MCF 10A (cell line): ENCODE results near the gene TRAPPC6A. TPM values are rescaled to one million over a fixed set of nuclear protein-coding genes. Genes with fewer than 3 reads are reported as not detected.

ENCODE experiments used
- BruUV-seq: library from RNA; stranded (reverse); fragments of 400-500 nt; replicated peaks from 2 replicates; lab custom pipeline; 2021; lab: Mats Ljungman, UMichigan
- CTCF ChIA-PET: fragments of 300-600 bp; sonication (Branson Sonifier 250); formaldehyde crosslinking; extraction: SDS; loops from one replicate; lab custom pipeline; 2021; ENCODE audit warnings: antibody characterized with exemption, inconsistent platforms; lab: Yijun Ruan, JAX
- POLR2A ChIA-PET: fragments of 300-600, 350-650 bp; sonication (Branson Sonifier 250); formaldehyde crosslinking; extraction: SDS; loops from one replicate; lab custom pipeline; 2020; ENCODE audit warnings: antibody characterized with exemption, inconsistent platforms; lab: Yijun Ruan, JAX
- DNase-seq: peaks from one replicate; pipeline ENCODE4 v3.0.0-alpha.2; 2018; ENCODE audit not compliant: unreplicated experiment
- H3K27ac Mint-ChIP-seq: one replicate; pipeline ENCODE4 v1.8.0; 2022; ENCODE audit warnings: mild to moderate bottlenecking, low read depth, mixed read lengths; ENCODE audit not compliant: unreplicated experiment
- H3K27me3 Mint-ChIP-seq: one replicate; pipeline ENCODE4 v1.8.0; 2022; ENCODE audit warnings: mixed read lengths; ENCODE audit not compliant: insufficient read depth, unreplicated experiment
- H3K36me3 Mint-ChIP-seq: one replicate; pipeline ENCODE4 v1.8.0; 2022; ENCODE audit warnings: mild to moderate bottlenecking, moderate library complexity, mixed read lengths; ENCODE audit not compliant: insufficient read depth, unreplicated experiment
- H3K4me1 Mint-ChIP-seq: one replicate; pipeline ENCODE4 v1.8.0; 2022; ENCODE audit warnings: mixed read lengths; ENCODE audit not compliant: insufficient read depth, unreplicated experiment
- H3K4me3 Mint-ChIP-seq: one replicate; pipeline ENCODE4 v1.8.0; 2022; ENCODE audit warnings: mild to moderate bottlenecking, moderate library complexity, mixed read lengths; ENCODE audit not compliant: unreplicated experiment
- H3K9me3 Mint-ChIP-seq: one replicate; pipeline ENCODE4 v1.8.0; 2022; ENCODE audit warnings: mixed read lengths; ENCODE audit not compliant: unreplicated experiment
- intact Hi-C: fragments of 100-400 bp; cut with micrococcal nuclease; formaldehyde crosslinking; loops from 2 replicates; pipeline ENCODE4 v1.14.1; 2022
- total RNA-seq: library from RNA; stranded (reverse); gene quantifications from 2 replicates; pipeline ENCODE4 v1.2.3, GENCODE V29; 2022
- TF ChIP-seq, protein P1 (sequence below): fragments of 200-600 bp; IDR thresholded peaks from one replicate; pipeline ENCODE4 v1.8.0; 2022; ENCODE audit warnings: antibody characterized with exemption, mild to moderate bottlenecking; ENCODE audit not compliant: unreplicated experiment

Gene TRAPPC6A
- total RNA-seq, 1 experiment from 2014 or later, result 14.4 TPM

DNA sequence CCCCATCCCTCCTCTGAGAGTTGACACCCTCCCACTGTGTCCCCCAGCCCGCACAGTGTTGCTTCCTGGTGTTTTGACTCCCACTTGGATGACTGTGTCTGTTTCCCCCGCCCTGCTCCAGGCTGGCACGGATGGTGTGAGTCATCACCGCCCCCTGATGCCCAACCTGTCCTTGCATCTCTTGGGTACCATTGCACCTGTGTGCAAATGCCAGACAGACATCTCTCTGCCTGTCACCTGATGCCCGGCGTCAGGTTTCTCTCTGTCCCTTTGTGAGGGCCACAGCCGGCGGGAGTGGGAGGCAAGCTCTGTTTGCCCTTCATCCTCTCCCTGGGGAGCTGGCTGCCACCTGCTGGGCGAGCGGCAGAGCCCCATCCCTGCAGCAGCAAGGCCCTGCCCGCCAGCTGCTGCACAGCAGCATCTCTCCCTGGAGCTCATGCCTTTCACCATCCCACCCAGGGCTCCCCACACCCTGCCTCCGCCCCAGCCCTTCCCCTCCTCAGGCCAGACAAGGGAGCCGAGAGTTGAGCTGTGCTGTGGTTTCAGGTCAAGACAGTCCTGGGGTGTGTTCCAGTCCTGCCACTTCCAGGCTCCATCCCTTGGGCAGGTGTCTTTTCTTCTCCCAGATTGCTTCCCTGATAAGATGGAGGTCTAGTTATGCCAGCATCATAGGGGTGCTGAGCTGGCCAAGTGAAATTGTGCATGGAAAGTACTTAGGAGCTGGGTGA lies 47.0 kb downstream of the TRAPPC6A start:
- Mint-ChIP-seq H3K27ac (no peak overlapping the region), H3K27me3 (no peaks in the 10 kb centered on the region), H3K4me1 (no peaks in the 10 kb centered on the region), H3K9me3 (no peaks in the 10 kb centered on the region), H3K4me3 (no peak overlapping the region), H3K36me3 (peaks cover 12% of the 10 kb centered on the region)
- DNase-seq, result peak; percentile 48
- CTCF ChIA-PET, result interaction anchor here (0.6 to 0.9 kb wide), 5 partner anchors 19 to 102 kb away, joined by 3 to 5 read pairs (median 4); partner anchors contain the start of gene NKPD1
- POLR2A ChIA-PET, result interaction anchor here (0.6 to 0.7 kb wide), 2 partner anchors 9 to 39 kb away, joined by 3 read pairs; no protein-coding TSS in a partner anchor
- BruUV-seq, result no TSS peak
- TF ChIP-seq, protein P1, sequence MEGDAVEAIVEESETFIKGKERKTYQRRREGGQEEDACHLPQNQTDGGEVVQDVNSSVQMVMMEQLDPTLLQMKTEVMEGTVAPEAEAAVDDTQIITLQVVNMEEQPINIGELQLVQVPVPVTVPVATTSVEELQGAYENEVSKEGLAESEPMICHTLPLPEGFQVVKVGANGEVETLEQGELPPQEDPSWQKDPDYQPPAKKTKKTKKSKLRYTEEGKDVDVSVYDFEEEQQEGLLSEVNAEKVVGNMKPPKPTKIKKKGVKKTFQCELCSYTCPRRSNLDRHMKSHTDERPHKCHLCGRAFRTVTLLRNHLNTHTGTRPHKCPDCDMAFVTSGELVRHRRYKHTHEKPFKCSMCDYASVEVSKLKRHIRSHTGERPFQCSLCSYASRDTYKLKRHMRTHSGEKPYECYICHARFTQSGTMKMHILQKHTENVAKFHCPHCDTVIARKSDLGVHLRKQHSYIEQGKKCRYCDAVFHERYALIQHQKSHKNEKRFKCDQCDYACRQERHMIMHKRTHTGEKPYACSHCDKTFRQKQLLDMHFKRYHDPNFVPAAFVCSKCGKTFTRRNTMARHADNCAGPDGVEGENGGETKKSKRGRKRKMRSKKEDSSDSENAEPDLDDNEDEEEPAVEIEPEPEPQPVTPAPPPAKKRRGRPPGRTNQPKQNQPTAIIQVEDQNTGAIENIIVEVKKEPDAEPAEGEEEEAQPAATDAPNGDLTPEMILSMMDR, result peak; percentile 26
- intact Hi-C loops, result no loop called here

DNA sequence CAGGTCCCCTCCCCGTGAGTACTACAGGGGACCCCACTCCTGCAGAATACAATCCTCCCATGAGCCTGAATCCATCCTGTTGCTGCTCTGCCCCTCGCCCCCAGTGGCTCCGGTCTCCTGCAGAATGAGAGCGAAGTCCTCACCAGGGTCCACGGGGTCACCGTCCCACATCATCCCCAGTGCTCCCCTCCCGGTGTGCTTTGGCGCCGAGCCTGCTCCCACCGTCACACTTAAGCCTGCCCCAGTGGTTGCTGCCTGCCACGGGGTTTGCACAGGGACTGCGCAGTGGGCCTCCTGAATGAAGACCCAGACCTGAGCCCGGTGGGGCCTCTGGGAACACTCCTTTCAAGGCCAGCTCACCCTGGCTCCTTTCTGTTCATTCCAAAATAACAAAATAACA lies 47.8 kb downstream of the TRAPPC6A start:
- H3K4me3 Mint-ChIP-seq, result no peak overlapping the region
- CTCF ChIA-PET, result no interaction called here

DNA sequence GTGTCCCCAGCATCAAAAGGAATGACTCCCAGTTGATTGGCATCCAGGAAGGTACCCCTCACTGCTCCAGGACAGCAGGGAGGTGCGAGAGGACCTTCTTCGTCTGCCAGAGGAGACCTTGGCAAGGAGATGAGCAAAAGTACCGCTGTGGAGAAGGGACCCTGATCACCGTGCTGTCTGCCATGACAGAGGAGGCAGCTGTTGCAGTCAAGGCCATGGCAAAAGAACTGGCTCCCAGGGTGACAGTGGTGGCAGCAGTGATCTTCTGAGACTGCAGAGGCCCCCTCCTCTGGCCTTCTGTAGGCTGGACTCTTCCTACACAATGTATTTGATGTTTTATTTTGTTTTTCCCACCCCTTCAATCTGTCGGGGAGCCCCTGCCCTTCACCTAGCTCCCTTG lies 49.2 kb downstream of the TRAPPC6A start:
- no peak for DNase-seq
- intact Hi-C loops, result no loop called here
- no peaks in the 10 kb centered on the region for H3K27me3 Mint-ChIP-seq
- no TSS peak for BruUV-seq
- H3K4me1 Mint-ChIP-seq, result peaks cover 4% of the 10 kb centered on the region
- peaks cover 7% of the 10 kb centered on the region for H3K36me3 Mint-ChIP-seq
- no peaks in the 10 kb centered on the region for H3K9me3 Mint-ChIP-seq
- no peak overlapping the region for H3K27ac Mint-ChIP-seq
- CTCF ChIA-PET, result interaction anchor here (0.6 kb wide), 2 partner anchors 83 to 91 kb away, joined by 3 read pairs; no protein-coding TSS in a partner anchor
- no peak overlapping the region for H3K4me3 Mint-ChIP-seq
- POLR2A ChIA-PET, result interaction anchor here (0.6 kb wide), 1 partner anchor 56 kb away, joined by 3 read pairs; no protein-coding TSS in a partner anchor
- TF ChIP-seq, protein P1, result no peak

More for the DNA sequence above, 47.8 kb downstream of the TRAPPC6A start:
- Mint-ChIP-seq H3K9me3 (no peaks in the 10 kb centered on the region), H3K27me3 (no peaks in the 10 kb centered on the region), H3K36me3 (peaks cover 12% of the 10 kb centered on the region), H3K27ac (no peak overlapping the region), H3K4me1 (no peaks in the 10 kb centered on the region)
- no TSS peak for BruUV-seq
- TF ChIP-seq, protein P1, result no peak
- DNase-seq, result no peak
- POLR2A ChIA-PET, result no interaction called here
- intact Hi-C loops, result no loop called here

DNA sequence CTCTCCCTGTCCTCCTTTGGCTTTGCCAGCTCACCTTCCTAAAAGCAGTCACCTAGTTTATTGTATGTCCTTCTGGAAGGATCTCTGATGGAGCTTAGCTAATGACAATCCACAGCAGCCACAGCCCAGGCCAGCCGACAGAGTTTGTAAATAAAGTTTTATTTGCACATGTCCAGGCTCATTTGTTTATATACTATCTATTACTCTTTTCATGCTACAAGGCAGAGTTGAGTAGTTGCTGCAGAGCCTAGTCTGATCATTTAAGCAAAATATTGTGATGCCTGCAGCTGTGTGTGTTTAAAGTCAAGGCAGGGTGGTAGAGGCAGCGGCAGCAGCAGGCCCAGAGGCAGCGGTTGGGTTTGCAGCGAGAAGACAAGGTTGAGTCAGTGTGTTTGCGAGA lies 49.9 kb downstream of the TRAPPC6A start:
- BruUV-seq, result no TSS peak
- Mint-ChIP-seq H3K27me3 (no peaks in the 10 kb centered on the region), H3K36me3 (peaks cover 6% of the 10 kb centered on the region), H3K4me1 (peaks cover 6% of the 10 kb centered on the region), H3K4me3 (no peak overlapping the region), H3K27ac (no peak overlapping the region), H3K9me3 (no peaks in the 10 kb centered on the region)
- ChIA-PET POLR2A (no interaction called here), CTCF (no interaction called here)
- no peak for DNase-seq
- intact Hi-C loops, result no loop called here
- TF ChIP-seq, protein P1, result no peak
